PFSK-1 (cell line): ENCODE measurements around the gene CXCL13.

ENCODE experiments used
- FOXP2 ChIP-seq: optimal IDR thresholded peaks from 2 replicates; pipeline ENCODE3; 2011; ENCODE audit warnings: borderline replicate concordance, control low read depth, inconsistent platforms; ENCODE audit not compliant: insufficient read depth; ENCODE audit errors: extremely low read length, extremely low read depth
- POLR2AphosphoS5 ChIP-seq: IDR thresholded peaks from 2 replicates; pipeline ENCODE4 v1.6.1; 2012; ENCODE audit warnings: low read depth, mild to moderate bottlenecking, control low read depth, low read length, moderate library complexity
- REST ChIP-seq, 2 experiments: IDR thresholded peaks; 2 replicates each; pipeline versions ENCODE4 v1.6.1 to v1.8.0; 2011 to 2012; ENCODE audit warnings: low read depth in 2 of 2, low read length in 2 of 2, control low read depth in 1 of 2, inconsistent platforms in 1 of 2, mild to moderate bottlenecking in 1 of 2, moderate library complexity in 1 of 2; ENCODE audit not compliant: insufficient read depth in 1 of 2
- SIN3A ChIP-seq: IDR thresholded peaks from 2 replicates; pipeline ENCODE4 v1.6.1; 2012; ENCODE audit warnings: mild to moderate bottlenecking, low read length, moderate library complexity, borderline replicate concordance; ENCODE audit not compliant: insufficient read depth
- TAF1 ChIP-seq: IDR thresholded peaks from 2 replicates; pipeline ENCODE4 v1.6.1; 2012; ENCODE audit warnings: low read length, control low read depth, borderline replicate concordance; ENCODE audit not compliant: insufficient read depth

The CXCL13 gene

DNA sequence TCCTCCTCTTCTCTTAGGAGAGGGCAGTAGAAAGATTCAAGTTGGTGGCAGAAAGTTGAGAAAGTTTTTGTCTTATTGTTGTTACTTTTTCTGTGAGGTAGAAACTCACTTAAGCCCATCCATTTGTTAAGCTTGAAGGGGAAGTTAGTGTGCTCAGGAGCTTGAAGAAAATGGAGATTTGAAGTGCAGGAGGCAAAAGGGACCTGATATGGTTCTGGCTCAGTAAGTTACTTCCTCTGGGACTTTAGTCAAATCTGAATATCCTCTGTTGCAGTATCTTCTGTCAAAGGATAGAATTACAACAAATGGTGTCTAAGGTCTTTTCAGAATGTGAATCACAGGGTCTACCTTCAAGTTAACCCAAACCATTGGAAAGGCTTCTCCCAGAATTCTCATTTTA lies 46.2 kb downstream of the CXCL13 start:
- no peak for TF ChIP-seq SIN3A
- no peak for TF ChIP-seq POLR2AphosphoS5
- TF ChIP-seq FOXP2, result no peak

DNA sequence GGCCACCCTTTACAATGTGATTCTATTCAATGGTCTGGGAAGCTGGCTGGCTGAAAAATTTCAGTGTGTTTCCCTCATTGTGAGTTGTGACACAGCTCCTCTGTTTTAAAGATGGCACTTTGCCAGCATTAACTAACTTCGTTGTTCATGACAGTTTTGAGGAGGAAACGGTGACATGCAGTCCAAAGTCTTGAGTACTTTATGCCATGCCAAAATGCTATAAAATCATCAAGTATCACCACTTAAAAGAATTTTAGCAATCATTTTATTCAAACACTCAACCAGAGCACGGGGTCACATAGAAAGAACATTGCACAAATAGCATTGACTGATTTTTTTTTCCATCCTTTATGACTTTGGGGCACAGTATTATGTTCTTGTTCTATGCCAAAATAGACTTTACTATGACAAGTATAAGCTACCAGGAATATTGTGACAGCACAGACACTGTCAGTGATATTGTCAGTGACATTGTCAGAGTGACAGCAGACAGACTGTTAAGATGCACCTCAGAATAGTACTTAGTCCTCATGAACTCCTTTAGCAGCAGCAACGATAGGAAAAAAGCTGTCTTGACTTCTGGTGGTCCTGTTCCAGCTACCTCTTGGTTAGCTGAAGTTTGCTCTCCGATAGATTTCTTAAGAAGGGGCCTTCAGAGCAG lies 46.7 kb downstream of the CXCL13 start:
- no peak for TF ChIP-seq TAF1
- TF ChIP-seq FOXP2, result no peak
- TF ChIP-seq SIN3A, result no peak
- no peak for TF ChIP-seq REST (IDR thresholded peaks at IDR 0.05; ENCODE audit: insufficient read depth in 1 of 2, low read depth in 2 of 2, low read length in 2 of 2)
- no peak for TF ChIP-seq POLR2AphosphoS5

DNA sequence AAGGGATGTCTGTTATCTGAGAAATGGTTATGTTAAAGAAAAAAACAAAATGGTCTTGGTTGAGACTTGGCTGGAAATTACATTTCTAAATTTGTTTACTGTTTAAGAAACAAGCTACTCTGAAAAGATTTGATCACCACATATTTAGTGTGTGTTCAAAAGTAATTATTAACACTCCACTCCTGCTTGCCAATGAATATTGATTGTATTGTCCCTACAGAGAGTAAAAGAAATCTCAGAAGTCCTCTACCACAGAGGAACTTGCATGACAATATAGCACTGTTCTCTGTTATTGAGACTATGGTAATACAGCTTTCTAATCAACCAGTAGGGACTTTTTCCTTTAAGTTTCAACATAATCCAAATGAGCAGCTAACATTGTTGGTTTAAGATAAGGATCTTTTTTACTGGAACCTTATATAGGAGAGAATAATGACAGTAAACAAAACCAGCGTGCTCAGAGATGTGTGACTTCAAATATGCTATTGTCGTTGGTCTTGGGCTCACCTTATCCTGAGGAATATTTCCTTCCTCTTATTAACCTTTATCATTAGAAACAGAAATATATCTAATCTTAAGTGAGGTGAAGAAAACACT lies 47.6 kb downstream of the CXCL13 start:
- TF ChIP-seq FOXP2 (no peak), POLR2AphosphoS5 (no peak), SIN3A (no peak), TAF1 (no peak)
